Astrocyte of the spinal cord (primary cell): ENCODE results near the gene OR13J1.
"Not testable (repeated sequence)": the region's sequence is repeated elsewhere in the genome, so short reads cannot be mapped to it uniquely, and the experiment has no call there.

ENCODE experiments used
- DNase-seq: peaks from one replicate; pipeline ENCODE4 v3.0.0; 2011; ENCODE audit warnings: low read depth, low spot score
- H3K4me3 ChIP-seq: 2 replicates; pipeline ENCODE4 v1.5.1; 2011; ENCODE audit warnings: low read depth, mild to moderate bottlenecking, low read length, moderate library complexity
- CTCF ChIP-seq: IDR thresholded peaks from 2 replicates; pipeline ENCODE4 v1.5.1; 2012; ENCODE audit warnings: low read depth, mild to moderate bottlenecking, low read length, inconsistent platforms
- in situ Hi-C: cut with HindIII; loops from 2 replicates; pipeline ENCODE4 v1.10.0; 2017; ENCODE audit warnings: low sequenced_read_pairs

OR13J1 gene

GRCh38 chr9:35870351-35870923 is at the start of gene OR13J1:
TSS of gene OR13J1 (minus strand) at chr9:35870401. CDS start at chr9:35870401, 0 bp downstream.
- TF ChIP-seq CTCF: no peak
- in situ Hi-C loops: no loop called here
- DNase-seq: no peak
- H3K4me3 ChIP-seq: no peak within 1 kb of the TSS

GRCh38 chr9:35919212-35920008 is 49.2 kb upstream of the OR13J1 start:
- in situ Hi-C loops: no loop called here
- DNase-seq: no peak
- H3K4me3 ChIP-seq: no peak overlapping the region
- TF ChIP-seq CTCF: no peak

- no peak overlapping the region for H3K4me3 ChIP-seq
- TF ChIP-seq CTCF: no peak
- in situ Hi-C loops: no loop called here
- DNase-seq: no peak
Observed at GRCh38 chr9:35918780-35919179, 48.6 kb upstream of the OR13J1 start.

GRCh38 chr9:35917261-35917660 is 47.1 kb upstream of the OR13J1 start:
- no peak for DNase-seq
- TF ChIP-seq CTCF: no peak
- in situ Hi-C loops: no loop called here
- no peak overlapping the region for H3K4me3 ChIP-seq

- TF ChIP-seq CTCF: no peak
- no peak for DNase-seq
- in situ Hi-C loops: no loop called here
- no peak overlapping the region for H3K4me3 ChIP-seq
Observed at GRCh38 chr9:35915681-35916294, 45.6 kb upstream of the OR13J1 start.

- in situ Hi-C loops: no loop called here
- no peak for DNase-seq
- no peak overlapping the region for H3K4me3 ChIP-seq
- TF ChIP-seq CTCF: no peak
Observed at GRCh38 chr9:35914301-35914807, 44.2 kb upstream of the OR13J1 start.

- H3K4me3 ChIP-seq, DNase-seq, in situ Hi-C loops: not testable (repeated sequence)
Observed at GRCh38 chr9:35913429-35913828, 43.2 kb upstream of the OR13J1 start.
